ENCODE measurements around the gene LRRC10.

The LRRC10 gene

DNA sequence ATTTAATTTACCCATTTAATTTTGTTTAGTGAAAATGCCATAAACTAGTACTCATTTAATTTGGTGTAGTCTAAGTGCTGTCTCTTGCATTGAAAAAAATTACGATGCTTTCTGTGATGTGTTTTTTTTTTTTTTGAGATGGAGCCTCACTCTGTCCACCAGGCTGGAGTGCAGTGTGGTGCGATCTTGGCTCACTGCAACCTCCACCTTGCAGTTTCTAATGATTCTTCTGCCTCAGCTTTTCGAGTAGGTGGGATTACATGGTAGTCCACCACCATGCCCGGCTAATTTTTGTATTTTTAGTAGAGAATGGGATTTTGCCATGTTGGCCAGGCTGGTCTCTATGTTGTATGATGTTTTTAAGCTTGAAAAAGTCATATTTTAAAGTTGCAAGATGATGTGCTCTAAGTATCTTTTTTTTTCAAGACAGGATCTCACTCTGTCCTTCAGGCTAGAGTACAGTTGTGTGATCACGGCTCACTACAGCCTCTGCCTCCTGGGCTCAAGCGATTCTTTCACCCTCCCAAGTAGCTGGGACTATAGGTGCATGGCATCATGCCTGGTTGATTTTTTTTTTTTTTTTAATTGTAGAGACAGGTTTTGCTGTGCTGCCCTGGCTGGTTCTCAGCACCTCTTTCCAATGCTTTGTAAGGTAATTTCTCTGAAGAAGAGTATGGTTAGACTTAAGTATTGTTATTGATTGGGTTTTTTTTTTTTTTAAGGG lies 8.6 kb downstream of the LRRC10 start:
- TF ChIP-seq, protein P1, sequence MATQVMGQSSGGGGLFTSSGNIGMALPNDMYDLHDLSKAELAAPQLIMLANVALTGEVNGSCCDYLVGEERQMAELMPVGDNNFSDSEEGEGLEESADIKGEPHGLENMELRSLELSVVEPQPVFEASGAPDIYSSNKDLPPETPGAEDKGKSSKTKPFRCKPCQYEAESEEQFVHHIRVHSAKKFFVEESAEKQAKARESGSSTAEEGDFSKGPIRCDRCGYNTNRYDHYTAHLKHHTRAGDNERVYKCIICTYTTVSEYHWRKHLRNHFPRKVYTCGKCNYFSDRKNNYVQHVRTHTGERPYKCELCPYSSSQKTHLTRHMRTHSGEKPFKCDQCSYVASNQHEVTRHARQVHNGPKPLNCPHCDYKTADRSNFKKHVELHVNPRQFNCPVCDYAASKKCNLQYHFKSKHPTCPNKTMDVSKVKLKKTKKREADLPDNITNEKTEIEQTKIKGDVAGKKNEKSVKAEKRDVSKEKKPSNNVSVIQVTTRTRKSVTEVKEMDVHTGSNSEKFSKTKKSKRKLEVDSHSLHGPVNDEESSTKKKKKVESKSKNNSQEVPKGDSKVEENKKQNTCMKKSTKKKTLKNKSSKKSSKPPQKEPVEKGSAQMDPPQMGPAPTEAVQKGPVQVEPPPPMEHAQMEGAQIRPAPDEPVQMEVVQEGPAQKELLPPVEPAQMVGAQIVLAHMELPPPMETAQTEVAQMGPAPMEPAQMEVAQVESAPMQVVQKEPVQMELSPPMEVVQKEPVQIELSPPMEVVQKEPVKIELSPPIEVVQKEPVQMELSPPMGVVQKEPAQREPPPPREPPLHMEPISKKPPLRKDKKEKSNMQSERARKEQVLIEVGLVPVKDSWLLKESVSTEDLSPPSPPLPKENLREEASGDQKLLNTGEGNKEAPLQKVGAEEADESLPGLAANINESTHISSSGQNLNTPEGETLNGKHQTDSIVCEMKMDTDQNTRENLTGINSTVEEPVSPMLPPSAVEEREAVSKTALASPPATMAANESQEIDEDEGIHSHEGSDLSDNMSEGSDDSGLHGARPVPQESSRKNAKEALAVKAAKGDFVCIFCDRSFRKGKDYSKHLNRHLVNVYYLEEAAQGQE (IDR thresholded peaks at IDR 0.05; ENCODE audit: insufficient read depth in 1 of 2, low read depth in 2 of 2, low read length in 2 of 2): no peak
- TF ChIP-seq FOXP2 (optimal IDR thresholded peaks at IDR 0.05; ENCODE audit: borderline replicate concordance, extremely low read depth, extremely low read length, insufficient read depth) (no peak), SIN3A (IDR thresholded peaks at IDR 0.05; ENCODE audit: borderline replicate concordance, insufficient read depth, low read length) (no peak), POLR2AphosphoS5 (IDR thresholded peaks at IDR 0.05; ENCODE audit: low read depth, low read length) (no peak), TAF1 (IDR thresholded peaks at IDR 0.05; ENCODE audit: borderline replicate concordance, insufficient read depth, low read length) (no peak)

DNA sequence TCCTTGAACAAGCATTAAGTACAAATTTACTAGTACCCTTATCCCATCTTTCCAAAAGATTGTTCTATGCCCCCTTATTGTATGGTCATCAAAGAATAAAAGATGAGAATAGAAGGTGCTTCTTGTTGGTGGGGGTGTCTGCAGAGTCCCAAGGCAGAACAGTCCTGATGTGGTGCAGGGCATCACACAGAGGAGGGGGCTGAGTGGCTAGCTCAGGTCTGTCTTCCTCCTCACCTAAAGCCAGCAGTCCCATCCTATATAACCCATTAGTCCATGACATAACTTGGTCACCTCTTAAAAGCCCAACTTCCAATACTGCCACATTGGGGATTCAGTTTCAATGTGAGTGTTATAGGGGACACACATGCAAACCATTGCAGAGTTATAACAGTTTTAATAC lies 9.9 kb downstream of the LRRC10 start:
- TF ChIP-seq POLR2AphosphoS5 (IDR thresholded peaks at IDR 0.05; ENCODE audit: low read depth, low read length) (no peak), TAF1 (IDR thresholded peaks at IDR 0.05; ENCODE audit: borderline replicate concordance, insufficient read depth, low read length) (no peak), FOXP2 (optimal IDR thresholded peaks at IDR 0.05; ENCODE audit: borderline replicate concordance, extremely low read depth, extremely low read length, insufficient read depth) (no peak)

DNA sequence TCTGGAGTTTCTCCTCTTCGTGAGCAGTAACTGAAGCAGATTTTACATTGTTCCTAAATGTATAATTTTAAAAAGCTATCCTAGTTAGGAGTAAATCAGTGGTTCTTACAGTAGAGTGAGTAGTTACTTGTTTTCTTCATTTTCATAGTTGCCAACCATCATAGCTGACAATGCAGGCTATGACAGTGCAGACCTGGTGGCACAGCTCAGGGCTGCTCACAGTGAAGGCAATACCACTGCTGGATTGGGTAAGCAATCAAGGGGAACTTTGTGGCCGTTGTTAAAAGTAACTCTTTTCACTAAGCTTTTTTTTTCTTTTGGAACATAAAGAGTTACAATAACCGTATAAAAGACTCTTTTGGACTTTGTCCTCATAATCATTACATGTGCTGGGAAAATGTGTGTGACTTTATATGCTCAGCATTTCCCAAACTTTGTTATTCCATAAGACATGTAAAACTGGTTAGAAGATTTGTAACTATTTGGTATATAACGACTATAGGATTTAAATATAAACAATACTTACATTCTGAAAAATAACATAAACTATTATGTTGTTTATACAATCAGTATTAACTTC lies 12.4 kb downstream of the LRRC10 start:
- TF ChIP-seq POLR2AphosphoS5 (IDR thresholded peaks at IDR 0.05; ENCODE audit: low read depth, low read length) (no peak), FOXP2 (optimal IDR thresholded peaks at IDR 0.05; ENCODE audit: borderline replicate concordance, extremely low read depth, extremely low read length, insufficient read depth) (no peak)

DNA sequence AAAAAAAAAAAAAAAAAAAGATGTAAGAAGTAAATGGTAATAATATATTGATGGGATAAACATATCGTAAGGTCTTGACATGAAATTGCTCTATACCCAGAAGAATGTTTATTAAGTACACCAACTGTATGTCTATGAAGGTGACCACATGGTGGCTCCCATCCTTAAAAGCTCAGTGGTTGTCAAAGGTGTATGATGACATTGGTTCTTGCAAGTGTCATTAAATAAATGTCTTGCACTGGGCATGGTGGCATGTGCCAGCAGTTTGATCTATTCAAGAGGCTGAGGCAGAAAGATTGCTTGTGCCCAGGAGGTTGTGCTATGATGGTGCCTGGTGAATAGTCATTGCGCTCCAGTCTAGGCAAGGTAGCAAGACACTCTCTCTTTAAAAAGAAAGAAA lies 15.0 kb downstream of the LRRC10 start:
- no peak for TF ChIP-seq TAF1 (IDR thresholded peaks at IDR 0.05; ENCODE audit: borderline replicate concordance, insufficient read depth, low read length)
- no peak for TF ChIP-seq FOXP2 (optimal IDR thresholded peaks at IDR 0.05; ENCODE audit: borderline replicate concordance, extremely low read depth, extremely low read length, insufficient read depth)

DNA sequence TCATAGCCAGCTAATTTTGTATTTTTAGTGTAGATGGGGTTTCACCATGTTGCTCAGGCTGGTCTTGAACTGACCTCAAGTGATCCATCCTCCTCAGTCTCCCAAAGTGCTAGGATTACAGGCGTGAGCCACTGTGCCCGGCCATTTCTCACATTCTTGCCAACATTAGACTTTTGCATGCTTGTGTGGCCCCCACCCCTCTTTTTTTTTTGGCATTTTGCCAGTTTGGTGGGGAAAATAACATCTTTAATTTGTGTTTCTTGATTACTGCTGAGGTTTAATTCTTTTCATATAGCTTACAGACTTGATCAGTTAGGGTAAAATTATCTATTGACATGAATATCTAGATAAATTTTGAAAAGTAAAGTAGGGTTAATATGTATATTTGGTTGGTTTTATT lies 21.6 kb downstream of the LRRC10 start:
- TF ChIP-seq TAF1 (IDR thresholded peaks at IDR 0.05; ENCODE audit: borderline replicate concordance, insufficient read depth, low read length) (no peak), POLR2AphosphoS5 (IDR thresholded peaks at IDR 0.05; ENCODE audit: low read depth, low read length) (no peak), FOXP2 (optimal IDR thresholded peaks at IDR 0.05; ENCODE audit: borderline replicate concordance, extremely low read depth, extremely low read length, insufficient read depth) (no peak), SIN3A (IDR thresholded peaks at IDR 0.05; ENCODE audit: borderline replicate concordance, insufficient read depth, low read length) (no peak)
- TF ChIP-seq, protein P1 (IDR thresholded peaks at IDR 0.05; ENCODE audit: insufficient read depth in 1 of 2, low read depth in 2 of 2, low read length in 2 of 2): no peak

DNA sequence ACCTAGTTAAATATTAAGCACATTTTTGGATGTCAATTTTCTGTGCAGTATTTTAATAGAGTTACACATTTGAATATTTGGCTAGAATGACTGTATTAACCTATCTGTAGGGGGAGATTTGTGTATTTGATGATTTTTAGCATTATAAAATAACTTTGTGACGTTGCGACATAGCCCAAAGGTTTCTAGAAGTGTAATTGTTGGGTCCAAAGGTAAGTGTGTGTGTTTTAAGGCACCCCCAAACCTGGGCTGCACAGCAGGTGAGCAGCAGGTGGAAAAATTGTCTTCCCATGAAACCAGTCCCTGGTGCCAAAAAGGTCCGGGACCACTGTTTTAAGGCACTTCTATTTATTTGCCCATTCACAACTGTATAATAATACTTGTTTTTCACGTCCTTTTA lies 22.2 kb downstream of the LRRC10 start:
- TF ChIP-seq SIN3A (IDR thresholded peaks at IDR 0.05; ENCODE audit: borderline replicate concordance, insufficient read depth, low read length) (no peak), POLR2AphosphoS5 (IDR thresholded peaks at IDR 0.05; ENCODE audit: low read depth, low read length) (no peak), FOXP2 (optimal IDR thresholded peaks at IDR 0.05; ENCODE audit: borderline replicate concordance, extremely low read depth, extremely low read length, insufficient read depth) (no peak), TAF1 (IDR thresholded peaks at IDR 0.05; ENCODE audit: borderline replicate concordance, insufficient read depth, low read length) (no peak)
- TF ChIP-seq, protein P1 (IDR thresholded peaks at IDR 0.05; ENCODE audit: insufficient read depth in 1 of 2, low read depth in 2 of 2, low read length in 2 of 2): no peak
